MM.1S (cell line): Measurements from ENCODE around the gene HOXC4.

Source experiments
- EZH2 ChIP-seq: fragments of 300-600 bp; sonication (generic); optimal IDR thresholded peaks from 2 replicates; pipeline ENCODE3; 2017; ENCODE audit warnings: low read depth, mild to moderate bottlenecking, antibody characterized with exemption, low read length, mixed read lengths
- EZH2phosphoT487 ChIP-seq: fragments of 300-600 bp; sonication (generic); IDR thresholded peaks from 2 replicates; pipeline ENCODE4 v1.6.1; 2018; ENCODE audit warnings: antibody characterized with exemption, low read length
- TF ChIP-seq, protein P1 (sequence below): fragments of 300-600 bp; sonication (generic); IDR thresholded peaks from 2 replicates; pipeline ENCODE4 v1.5.1; 2016; ENCODE audit warnings: antibody characterized with exemption, low read length, mixed read lengths

GRCh38 chr12:54041097-54041690 lies 12.4 kb upstream of the HOXC4 start:
- TF ChIP-seq EZH2 (no peak), EZH2phosphoT487 (no peak)
- TF ChIP-seq, protein P1, sequence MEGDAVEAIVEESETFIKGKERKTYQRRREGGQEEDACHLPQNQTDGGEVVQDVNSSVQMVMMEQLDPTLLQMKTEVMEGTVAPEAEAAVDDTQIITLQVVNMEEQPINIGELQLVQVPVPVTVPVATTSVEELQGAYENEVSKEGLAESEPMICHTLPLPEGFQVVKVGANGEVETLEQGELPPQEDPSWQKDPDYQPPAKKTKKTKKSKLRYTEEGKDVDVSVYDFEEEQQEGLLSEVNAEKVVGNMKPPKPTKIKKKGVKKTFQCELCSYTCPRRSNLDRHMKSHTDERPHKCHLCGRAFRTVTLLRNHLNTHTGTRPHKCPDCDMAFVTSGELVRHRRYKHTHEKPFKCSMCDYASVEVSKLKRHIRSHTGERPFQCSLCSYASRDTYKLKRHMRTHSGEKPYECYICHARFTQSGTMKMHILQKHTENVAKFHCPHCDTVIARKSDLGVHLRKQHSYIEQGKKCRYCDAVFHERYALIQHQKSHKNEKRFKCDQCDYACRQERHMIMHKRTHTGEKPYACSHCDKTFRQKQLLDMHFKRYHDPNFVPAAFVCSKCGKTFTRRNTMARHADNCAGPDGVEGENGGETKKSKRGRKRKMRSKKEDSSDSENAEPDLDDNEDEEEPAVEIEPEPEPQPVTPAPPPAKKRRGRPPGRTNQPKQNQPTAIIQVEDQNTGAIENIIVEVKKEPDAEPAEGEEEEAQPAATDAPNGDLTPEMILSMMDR = no peak
